HG02852 (cell line): ENCODE data around the gene CEBPB.

Source experiments
- ATAC-seq: cut with Tn5 transposase; IDR thresholded peaks from one replicate; pipeline ENCODE4 v1.9.1; 2021; ENCODE audit warnings: mild to moderate bottlenecking, moderate library complexity; ENCODE audit not compliant: unreplicated experiment

Gene CEBPB

GRCh38 chr20:50224531-50225255, 34.1 kb downstream of the CEBPB start:
- no peak for ATAC-seq

DNA sequence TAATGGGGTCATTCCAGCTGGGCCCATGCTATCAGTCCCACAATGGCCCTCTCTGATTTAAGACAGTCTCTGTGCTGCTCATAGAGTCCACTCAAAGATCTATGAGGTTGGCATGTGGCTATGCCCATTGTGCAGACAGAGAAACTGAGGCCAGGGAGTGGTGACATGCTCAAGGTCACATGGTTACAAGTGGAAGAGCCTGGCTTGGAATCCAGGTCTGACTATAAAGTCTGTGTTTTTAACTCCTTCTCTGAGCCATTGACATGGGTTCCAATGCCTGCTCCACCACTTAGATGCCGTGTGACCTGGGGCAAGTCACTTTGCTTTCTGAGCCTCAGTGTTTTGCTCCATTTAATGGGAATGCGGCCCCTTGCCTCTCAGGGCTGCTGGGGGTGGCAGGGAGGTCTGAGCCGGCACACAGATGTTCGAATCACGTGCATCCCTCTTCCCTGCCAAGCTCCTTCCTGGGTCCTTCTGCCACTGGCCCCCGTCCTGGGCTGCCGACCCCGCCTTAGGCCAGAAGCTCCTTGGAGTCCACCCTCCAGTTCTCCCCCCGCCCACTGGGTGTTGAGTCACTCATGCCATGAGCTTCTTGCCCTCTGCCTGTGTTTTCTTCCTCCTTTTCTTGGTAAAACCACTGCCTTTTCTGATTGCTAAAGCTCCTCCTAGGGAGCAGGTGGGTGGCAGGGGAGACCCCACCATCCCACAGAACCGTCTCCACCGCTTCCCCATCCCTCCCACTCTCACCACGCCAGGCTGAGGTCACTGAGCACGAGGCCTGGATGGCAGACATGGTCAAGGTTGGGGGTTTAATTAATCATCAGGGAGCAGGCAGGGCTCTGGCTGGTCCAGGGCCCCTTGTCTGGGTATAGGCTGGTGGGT, 35.7 kb downstream of the CEBPB start:
- ATAC-seq: no peak

GRCh38 chr20:50227506-50227905, 36.9 kb downstream of the CEBPB start:
- no peak for ATAC-seq

DNA sequence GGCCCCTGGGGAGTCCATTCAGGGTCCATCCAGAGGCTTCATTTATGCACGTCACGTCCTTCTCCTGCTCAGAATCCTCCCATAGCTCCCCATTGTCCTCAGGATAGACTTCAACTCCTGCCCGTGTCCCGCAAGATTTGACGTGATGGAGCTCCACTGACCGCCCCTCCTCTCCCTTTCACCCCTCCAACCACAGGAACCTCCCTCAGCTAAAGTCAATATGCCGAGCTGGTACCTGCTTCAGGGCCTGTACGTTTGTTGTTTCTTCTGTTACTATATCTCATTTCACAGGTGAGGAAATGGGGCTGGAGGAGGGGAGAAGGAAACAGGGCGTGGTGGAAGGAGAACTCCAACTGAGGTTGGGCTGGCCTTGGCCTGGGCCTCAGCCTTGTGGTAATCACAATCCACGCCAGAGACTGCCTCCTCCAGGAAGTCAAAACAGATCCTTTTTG, 38.6 kb downstream of the CEBPB start:
- no peak for ATAC-seq

- no peak for ATAC-seq
Measured at GRCh38 chr20:50230184-50230583, 39.6 kb downstream of the CEBPB start.

GRCh38 chr20:50230871-50231560, 40.4 kb downstream of the CEBPB start:
- ATAC-seq: no peak

GRCh38 chr20:50231854-50232253, 41.2 kb downstream of the CEBPB start:
- ATAC-seq: no peak

GRCh38 chr20:50232651-50233324, 42.2 kb downstream of the CEBPB start:
- ATAC-seq: no peak

DNA sequence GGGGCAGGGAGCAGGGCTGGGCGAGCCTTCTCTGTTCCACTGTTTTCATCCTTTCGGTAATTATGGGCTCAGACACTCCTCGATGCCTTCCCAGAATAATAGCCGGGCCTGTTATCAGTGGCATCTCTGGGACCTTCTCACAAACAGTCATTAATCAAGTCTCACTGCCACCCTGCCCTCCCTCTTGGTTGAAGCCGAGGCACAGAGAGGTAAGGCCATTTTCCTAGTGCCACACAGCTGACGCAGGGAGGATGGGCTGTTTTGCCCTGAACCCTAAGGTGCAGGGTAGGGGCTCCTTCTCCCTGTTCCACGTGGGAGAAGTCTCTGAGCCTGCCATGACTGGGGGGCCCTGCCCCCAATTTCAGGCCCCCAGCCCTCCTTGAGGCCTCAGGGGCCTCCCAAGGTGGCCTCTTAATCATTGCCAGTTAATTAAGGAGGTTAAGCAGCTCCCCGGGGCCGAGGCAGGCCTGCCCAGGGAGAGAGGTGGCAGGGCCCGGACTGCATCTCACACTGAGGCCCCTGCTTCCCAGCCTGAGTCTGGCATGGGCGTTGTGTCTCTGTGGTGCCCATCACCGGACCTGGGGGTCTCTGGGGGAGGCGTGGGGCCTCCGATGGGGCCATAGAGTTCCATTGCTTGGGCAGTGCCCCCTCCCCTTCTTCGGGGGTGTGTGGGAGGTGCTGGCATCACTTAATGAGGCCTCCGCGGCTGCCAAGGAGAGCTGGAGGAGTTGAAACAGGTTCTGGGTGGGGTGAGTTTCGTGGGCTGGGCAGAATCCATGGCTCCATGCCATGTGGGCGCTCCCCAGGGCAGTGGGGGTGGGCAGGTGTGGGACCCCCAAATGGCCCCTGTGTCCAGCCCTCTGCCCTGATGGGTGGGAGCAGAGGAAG, 42.9 kb downstream of the CEBPB start:
- no peak for ATAC-seq

- ATAC-seq: no peak
Measured at GRCh38 chr20:50234288-50234687, 43.7 kb downstream of the CEBPB start.

GRCh38 chr20:50237349-50237748, 46.7 kb downstream of the CEBPB start:
- no peak for ATAC-seq

- no peak for ATAC-seq
Measured at GRCh38 chr20:50238081-50238800, 47.6 kb downstream of the CEBPB start.

DNA sequence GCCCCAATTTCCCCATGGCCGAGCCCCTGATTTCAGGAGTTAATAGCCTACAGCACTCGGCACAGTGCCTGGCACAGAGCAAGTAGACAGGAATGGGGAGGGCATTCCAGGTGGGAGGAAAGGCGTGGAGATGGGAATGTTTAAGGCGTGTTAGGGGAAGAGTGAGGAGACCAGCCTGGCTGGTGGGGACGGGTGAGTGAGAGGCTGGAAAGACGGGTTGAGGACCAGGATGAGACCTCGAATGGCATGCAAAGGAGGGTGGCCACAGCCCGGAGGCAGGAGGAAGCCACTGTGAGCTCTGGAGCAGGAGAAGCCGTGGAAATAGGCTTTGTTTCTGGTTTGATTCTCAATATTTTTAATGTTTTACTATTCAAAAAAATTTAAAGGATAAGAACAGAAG, 49.5 kb downstream of the CEBPB start:
- ATAC-seq: no peak

- ATAC-seq: no peak
Measured at GRCh38 chr20:50242178-50242514, 51.5 kb downstream of the CEBPB start.
